Large intestine (tissue), 3 donors: Measurements from ENCODE around the gene TMEM240. TPM values are rescaled to one million over a fixed set of nuclear protein-coding genes. Genes with fewer than 3 reads are reported as not detected.

Source experiments
- DNase-seq, 2 donors: peaks; one replicate each; pipeline versions ENCODE4 v3.0.0 to v3.0.0-alpha.2; 2013
- H3K27ac ChIP-seq: one replicate; pipeline ENCODE4 v1.5.1; 2013; ENCODE audit warnings: low read length
- H3K27me3 ChIP-seq: 2 replicates; pipeline ENCODE4 v1.6.1; 2013; ENCODE audit warnings: low read length; ENCODE audit not compliant: control insufficient read depth, insufficient read depth
- H3K36me3 ChIP-seq: 2 replicates; pipeline ENCODE4 v1.6.1; 2013; ENCODE audit warnings: low read length; ENCODE audit not compliant: control insufficient read depth, insufficient read depth
- H3K4me1 ChIP-seq: one replicate; pipeline ENCODE4 v1.6.1; 2013; ENCODE audit warnings: low read length; ENCODE audit not compliant: control insufficient read depth, insufficient read depth
- H3K4me3 ChIP-seq: one replicate; pipeline ENCODE4 v1.5.1; 2013; ENCODE audit warnings: low read length
- H3K9me3 ChIP-seq: one replicate; pipeline ENCODE4 v1.6.1; 2013; ENCODE audit warnings: mild to moderate bottlenecking, low read depth, low read length, moderate library complexity; ENCODE audit not compliant: control insufficient read depth
- WGBS: methylation state at CpG from one replicate; pipeline ENCODE4 v1.1.5; 2013; ENCODE audit warnings: low lambda C conversion rate; ENCODE audit not compliant: insufficient coverage; 5-methylcytosine and 5-hydroxymethylcytosine counted together
- polyA plus RNA-seq: library from polyadenylated mRNA; unstranded; fragments of 120-200 nt; gene quantifications from one replicate; pipeline ENCODE4 v1.2.1, GENCODE V29; 2013

TMEM240 gene
- polyA plus RNA-seq, 1 donor, result 3.9 TPM

DNA sequence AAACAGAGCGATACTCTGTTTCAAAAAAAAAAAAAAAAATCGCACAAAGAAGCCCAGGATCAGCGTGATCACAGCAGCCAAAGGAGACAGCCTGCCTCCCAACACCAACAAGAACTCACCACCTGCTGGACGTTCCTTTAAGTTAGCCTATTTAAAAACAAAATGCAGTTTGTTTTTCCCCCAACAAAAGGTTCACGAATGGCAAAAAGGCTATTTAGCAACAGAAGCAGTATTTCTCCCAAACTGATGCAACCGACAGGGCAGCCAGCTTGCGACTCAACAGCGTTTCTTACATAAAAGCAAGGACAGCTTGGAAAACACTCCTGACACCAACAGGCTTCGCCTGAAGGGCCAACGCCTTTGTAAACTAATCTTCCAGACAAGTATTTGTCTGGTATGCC lies 27.5 kb upstream of the TMEM240 start:
- peaks cover 44% of the 10 kb centered on the region for H3K36me3 ChIP-seq
- no CpG with 5 or more reads among the region's 10 CpGs for WGBS
- DNase-seq, result no peak
- H3K4me1 ChIP-seq, result peaks cover 1% of the 10 kb centered on the region
- no peaks in the 10 kb centered on the region for H3K9me3 ChIP-seq
- H3K27me3 ChIP-seq, result no peaks in the 10 kb centered on the region
- H3K4me3 ChIP-seq, result no peak overlapping the region
- no peak overlapping the region for H3K27ac ChIP-seq

DNA sequence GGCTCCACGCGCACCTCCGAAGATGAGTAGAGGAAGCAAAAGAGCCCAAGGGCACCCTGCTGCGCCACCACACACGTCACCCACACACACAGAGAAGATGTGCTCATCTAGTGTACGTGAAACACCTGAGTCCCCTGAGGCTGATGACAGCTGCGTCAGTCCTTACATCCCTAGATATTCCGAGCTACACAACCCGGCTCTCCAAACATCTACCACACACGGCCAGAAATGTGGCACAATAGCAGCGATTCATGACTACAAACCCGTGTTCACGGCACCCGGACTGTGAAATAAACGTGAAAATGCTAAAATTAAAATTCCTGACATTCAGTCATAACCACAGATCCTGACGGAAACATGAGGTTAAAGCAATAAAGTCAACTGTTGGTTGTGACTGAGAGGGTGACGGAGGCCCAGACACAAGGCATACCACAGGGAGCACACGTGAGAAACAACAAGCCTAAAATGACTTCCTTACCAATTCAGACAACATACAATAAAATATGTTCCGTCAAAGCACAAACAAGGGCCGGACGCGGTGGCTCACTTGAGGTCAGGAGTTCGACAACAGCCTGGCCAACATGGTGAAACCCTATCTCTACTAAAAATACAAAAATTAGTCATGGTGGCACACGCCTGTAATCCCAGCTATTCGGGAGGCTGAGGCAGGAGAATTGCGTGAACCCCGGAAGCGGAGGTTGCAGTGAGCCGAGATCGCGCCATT lies 26.9 kb upstream of the TMEM240 start:
- Histone ChIP-seq H3K4me1 (no peaks in the 10 kb centered on the region), H3K9me3 (no peaks in the 10 kb centered on the region), H3K27me3 (no peaks in the 10 kb centered on the region), H3K4me3 (no peak overlapping the region), H3K36me3 (peaks cover 48% of the 10 kb centered on the region), H3K27ac (no peak overlapping the region)
- DNase-seq, result no peak
- 100% methylated on average over 1 of the region's 31 CpGs for WGBS

DNA sequence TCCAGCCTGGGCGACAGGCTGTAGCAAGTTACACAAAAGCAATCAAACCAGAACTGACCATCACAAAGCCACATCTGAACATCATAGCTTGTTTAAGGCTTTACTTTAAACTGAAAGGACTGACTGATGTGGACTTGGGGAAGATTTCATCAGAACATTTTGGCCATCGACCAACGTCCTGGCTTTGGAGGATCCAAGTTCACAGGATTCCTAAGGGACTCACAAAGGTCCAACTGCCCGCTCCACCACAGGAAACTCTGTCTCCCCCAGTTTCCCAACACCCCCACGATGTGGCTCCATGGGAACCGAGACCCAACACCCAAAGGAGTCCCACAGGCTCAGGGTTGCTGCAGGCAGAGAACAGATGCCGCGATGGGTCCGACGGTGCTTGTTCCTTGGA lies 24.9 kb upstream of the TMEM240 start:
- no CpG with 5 or more reads among the region's 10 CpGs for WGBS
- no peaks in the 10 kb centered on the region for H3K4me1 ChIP-seq
- peaks cover 54% of the 10 kb centered on the region for H3K36me3 ChIP-seq
- H3K27me3 ChIP-seq, result no peaks in the 10 kb centered on the region
- DNase-seq, result no peak
- H3K9me3 ChIP-seq, result no peaks in the 10 kb centered on the region
- H3K4me3 ChIP-seq, result no peak overlapping the region
- no peak overlapping the region for H3K27ac ChIP-seq

DNA sequence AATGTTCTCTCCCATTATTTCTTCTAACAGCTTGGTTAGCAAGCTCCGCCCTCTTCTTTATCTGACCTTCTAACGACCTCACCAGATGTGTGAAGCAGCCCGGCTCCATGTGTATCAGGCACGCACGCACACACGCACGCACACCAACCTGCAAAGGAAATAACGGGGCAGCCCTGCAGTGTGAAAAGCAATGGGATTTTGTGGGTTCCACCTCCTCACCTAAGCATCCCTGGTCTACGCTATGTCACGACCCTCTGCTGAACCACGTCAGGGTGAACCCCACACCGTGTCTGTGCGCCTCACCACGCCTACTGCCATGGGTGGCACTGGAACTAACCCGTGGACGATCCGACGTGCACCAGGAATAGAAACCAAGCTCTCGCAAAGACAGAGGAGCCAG lies 23.8 kb upstream of the TMEM240 start:
- Histone ChIP-seq H3K27ac (no peak overlapping the region), H3K4me1 (no peaks in the 10 kb centered on the region), H3K27me3 (no peaks in the 10 kb centered on the region), H3K9me3 (no peaks in the 10 kb centered on the region), H3K4me3 (no peak overlapping the region), H3K36me3 (peaks cover 51% of the 10 kb centered on the region)
- DNase-seq, result no peak
- WGBS, result no CpG with 5 or more reads among the region's 19 CpGs

DNA sequence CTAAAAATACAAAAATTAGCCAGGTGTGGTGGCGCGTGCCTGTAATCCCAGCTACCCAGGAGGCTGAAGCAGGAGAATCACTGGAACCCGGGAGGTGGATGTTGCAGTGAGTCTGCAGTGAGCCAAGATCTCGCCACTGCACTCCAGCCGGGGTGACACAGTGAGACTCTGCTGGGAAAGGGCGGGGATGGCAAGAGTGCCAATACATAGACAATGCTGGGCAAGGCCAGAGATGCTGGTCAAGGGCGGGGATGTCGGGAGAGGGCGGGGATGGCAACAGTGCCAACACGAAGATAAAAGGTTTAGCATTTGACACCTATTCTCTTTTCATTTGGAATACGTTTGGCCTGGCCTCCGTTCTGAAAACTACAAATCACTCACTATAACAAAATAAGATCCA lies 23.3 kb upstream of the TMEM240 start:
- Histone ChIP-seq H3K36me3 (peaks cover 49% of the 10 kb centered on the region), H3K4me1 (no peaks in the 10 kb centered on the region), H3K4me3 (no peak overlapping the region), H3K27me3 (no peaks in the 10 kb centered on the region), H3K27ac (no peak overlapping the region), H3K9me3 (no peaks in the 10 kb centered on the region)
- no peak for DNase-seq
- 100% methylated on average over 1 of the region's 12 CpGs for WGBS

DNA sequence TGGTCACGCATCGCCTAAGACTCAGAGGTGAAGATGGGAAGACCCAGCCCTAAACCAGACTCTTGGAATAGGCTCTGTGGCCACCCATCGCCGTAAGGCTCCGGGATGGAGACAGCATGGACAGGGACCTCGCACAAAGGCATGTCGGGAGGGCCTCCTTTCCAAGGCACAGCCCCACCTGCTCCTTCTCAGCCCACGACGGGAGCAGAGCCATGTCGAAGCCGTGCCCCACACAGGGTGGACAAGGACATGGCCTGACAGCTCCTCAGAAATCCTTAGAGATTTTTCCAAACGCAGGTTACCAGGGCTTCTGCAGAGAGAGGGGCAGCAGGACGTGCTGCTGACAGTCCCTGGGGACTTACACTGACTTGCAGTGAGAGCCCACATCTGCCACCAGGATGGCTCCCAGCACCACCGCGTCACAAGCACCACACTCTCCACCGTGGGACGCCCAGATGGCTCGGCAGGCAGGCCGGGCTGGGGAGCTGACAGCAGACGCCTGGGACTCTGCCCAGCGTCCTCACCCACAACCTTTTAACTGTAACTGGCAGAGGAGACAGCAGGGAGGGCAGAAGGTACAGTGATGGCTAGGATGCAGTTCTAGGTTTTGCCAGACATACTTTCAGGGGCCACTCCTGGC lies 22.3 kb upstream of the TMEM240 start:
- no peak overlapping the region for H3K27ac ChIP-seq
- no peaks in the 10 kb centered on the region for H3K4me1 ChIP-seq
- no peak overlapping the region for H3K4me3 ChIP-seq
- H3K9me3 ChIP-seq, result no peaks in the 10 kb centered on the region
- peaks cover 49% of the 10 kb centered on the region for H3K36me3 ChIP-seq
- H3K27me3 ChIP-seq, result no peaks in the 10 kb centered on the region
- no peak for DNase-seq
- no CpG with 5 or more reads among the region's 21 CpGs for WGBS

DNA sequence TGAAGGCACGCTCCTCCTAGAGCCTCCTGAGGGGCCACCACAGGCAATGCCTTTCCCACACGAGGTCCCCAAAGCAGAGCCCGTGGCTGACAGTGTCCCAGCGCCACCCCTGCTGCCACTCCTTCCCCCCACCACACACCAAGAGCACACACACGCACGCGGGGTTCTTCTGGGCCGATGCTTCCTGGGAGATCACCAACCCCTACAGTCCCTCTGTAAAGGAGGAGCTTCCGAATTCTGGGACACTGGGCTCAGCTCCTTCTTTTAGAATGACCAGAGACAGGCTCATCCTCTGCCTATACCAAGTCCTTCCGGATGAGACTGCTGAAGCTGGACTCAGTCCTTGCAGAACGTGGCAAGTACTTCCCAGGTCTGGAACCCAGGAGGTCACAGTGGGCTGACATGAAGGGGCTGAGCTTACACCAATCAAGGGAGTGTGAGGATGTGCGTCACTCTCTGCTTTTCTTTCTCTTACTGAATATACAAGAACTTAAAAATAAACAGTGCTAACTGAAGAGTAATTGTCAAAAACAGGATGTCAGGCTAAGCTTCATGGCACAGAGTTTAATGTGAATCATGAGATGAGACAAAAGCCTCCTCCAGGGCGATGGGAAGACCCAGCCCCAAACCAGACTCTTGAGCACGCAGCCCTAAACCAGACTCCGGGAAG lies 21.5 kb upstream of the TMEM240 start:
- Histone ChIP-seq H3K4me3 (no peak overlapping the region), H3K27me3 (no peaks in the 10 kb centered on the region), H3K9me3 (no peaks in the 10 kb centered on the region), H3K36me3 (peaks cover 49% of the 10 kb centered on the region), H3K27ac (no peak overlapping the region), H3K4me1 (no peaks in the 10 kb centered on the region)
- DNase-seq, result no peak
- no CpG with 5 or more reads among the region's 15 CpGs for WGBS

DNA sequence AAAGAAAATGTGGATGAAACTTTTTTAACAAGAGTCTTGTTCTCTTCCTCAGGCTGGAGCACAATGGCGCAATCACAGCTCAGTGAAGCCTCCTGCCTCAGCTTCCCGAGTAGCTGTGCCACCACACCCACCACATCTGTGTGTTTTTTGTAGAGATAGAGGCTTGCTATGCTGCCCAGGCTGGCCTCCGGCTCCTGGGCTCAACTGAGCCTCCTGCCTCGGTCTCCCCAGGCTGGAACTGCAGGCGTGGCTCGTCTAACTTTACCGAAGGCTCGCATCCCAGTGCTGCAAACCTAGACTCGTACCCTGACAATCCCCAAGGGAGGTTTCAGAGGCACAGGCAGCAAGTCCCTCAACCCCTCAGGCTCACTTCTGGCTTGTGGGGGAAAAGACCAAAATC lies 19.8 kb upstream of the TMEM240 start:
- no peaks in the 10 kb centered on the region for H3K27me3 ChIP-seq
- no peak overlapping the region for H3K4me3 ChIP-seq
- H3K27ac ChIP-seq, result no peak overlapping the region
- H3K36me3 ChIP-seq, result peaks cover 45% of the 10 kb centered on the region
- no peaks in the 10 kb centered on the region for H3K9me3 ChIP-seq
- no peak for DNase-seq
- H3K4me1 ChIP-seq, result no peaks in the 10 kb centered on the region
- no CpG with 5 or more reads among the region's 9 CpGs for WGBS

DNA sequence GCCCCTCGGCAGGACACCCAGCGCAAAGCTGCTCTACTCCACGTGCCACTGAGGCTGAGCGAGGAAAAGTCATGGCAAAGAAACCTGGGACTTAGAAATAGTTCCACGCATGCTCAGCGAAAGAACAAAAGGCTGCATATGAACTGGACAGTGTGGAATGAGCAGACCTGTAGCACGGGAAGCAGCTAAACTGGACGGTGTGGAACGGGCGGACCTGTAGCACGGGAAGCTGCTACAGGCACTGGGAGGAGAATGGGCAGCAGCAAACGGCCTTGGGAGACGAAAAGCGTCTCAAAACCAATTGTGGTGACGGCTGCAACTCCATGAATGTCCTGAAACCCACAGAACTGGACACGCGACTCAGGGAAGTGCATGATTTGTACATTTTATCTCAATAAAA lies 18.6 kb upstream of the TMEM240 start:
- WGBS, result no CpG with 5 or more reads among the region's 17 CpGs
- no peak for DNase-seq
- H3K4me1 ChIP-seq, result no peaks in the 10 kb centered on the region

DNA sequence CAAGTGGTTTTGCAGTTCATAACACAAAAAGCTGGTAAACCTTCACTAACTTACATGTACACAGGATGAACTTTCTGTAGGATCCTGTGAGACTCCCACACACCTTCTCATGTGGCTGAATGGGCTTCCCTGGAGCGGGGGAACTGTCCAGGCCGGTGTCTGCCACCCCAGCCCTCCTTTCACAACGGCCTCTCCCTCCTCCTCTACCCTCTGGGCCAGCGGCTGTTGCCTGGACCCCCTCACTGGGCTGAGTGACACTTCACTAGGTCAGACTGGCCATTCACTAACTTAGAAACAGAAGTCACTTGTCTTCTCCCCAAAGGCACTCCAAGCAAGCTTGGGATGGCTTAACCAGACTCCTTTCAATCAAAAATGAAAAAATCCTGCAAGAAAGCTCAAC lies 18.2 kb upstream of the TMEM240 start:
- H3K4me1 ChIP-seq, result no peaks in the 10 kb centered on the region
- no peak for DNase-seq
- no CpG with 5 or more reads among the region's 4 CpGs for WGBS

More for the DNA sequence above, 18.6 kb upstream of the TMEM240 start:
- Histone ChIP-seq H3K9me3 (no peaks in the 10 kb centered on the region), H3K27me3 (no peaks in the 10 kb centered on the region), H3K4me3 (no peak overlapping the region), H3K36me3 (peaks cover 37% of the 10 kb centered on the region), H3K27ac (no peak overlapping the region)

More for the DNA sequence above, 18.2 kb upstream of the TMEM240 start:
- Histone ChIP-seq H3K27ac (no peak overlapping the region), H3K9me3 (no peaks in the 10 kb centered on the region), H3K4me3 (no peak overlapping the region), H3K27me3 (no peaks in the 10 kb centered on the region), H3K36me3 (peaks cover 32% of the 10 kb centered on the region)
